ENCODE measurements around the gene MACROD2.

The MACROD2 gene

DNA sequence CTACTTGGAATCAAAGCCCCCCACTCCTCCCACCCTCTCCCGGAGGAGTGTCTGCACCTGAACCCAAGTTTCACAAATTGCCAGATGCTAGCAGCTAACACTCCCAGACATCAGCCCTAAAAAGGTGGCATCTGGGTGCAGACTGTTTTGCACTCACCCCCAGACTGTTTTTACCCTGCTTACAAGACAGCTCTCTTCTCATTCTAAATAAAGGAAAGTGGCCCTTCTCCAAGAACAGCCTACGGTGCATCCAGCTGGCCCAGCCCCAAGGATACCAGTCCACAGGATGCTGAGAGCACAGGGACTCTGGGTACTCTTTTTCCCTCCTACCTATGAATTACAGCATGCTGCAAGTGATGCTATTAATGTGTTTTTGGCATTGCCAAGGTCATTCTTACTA, 1184.1 kb downstream of the MACROD2 start:
- TF ChIP-seq FOXP2 (optimal IDR thresholded peaks at IDR 0.05; ENCODE audit: borderline replicate concordance, extremely low read depth, extremely low read length, insufficient read depth) (no peak), SIN3A (IDR thresholded peaks at IDR 0.05; ENCODE audit: borderline replicate concordance, insufficient read depth, low read length) (no peak)

DNA sequence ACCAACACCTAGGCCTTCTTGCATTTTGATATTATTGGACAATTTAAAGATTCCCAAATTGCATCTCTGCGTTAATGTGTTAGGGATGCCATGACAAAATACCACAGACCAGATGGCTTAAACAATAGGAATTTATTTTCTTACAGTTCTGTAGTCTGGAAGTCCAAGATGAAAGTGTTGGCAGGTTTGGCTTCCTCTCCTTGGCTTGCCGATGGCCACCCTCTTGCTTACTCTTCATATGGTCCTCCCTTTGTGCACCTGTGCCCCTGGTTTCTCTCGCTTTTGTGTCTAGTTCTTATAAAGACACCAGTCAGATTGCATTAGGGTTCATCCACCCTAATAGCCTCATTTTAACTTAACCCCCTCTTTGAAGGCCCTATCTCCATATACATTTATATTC, 1184.5 kb downstream of the MACROD2 start:
- TF ChIP-seq, protein P1, sequence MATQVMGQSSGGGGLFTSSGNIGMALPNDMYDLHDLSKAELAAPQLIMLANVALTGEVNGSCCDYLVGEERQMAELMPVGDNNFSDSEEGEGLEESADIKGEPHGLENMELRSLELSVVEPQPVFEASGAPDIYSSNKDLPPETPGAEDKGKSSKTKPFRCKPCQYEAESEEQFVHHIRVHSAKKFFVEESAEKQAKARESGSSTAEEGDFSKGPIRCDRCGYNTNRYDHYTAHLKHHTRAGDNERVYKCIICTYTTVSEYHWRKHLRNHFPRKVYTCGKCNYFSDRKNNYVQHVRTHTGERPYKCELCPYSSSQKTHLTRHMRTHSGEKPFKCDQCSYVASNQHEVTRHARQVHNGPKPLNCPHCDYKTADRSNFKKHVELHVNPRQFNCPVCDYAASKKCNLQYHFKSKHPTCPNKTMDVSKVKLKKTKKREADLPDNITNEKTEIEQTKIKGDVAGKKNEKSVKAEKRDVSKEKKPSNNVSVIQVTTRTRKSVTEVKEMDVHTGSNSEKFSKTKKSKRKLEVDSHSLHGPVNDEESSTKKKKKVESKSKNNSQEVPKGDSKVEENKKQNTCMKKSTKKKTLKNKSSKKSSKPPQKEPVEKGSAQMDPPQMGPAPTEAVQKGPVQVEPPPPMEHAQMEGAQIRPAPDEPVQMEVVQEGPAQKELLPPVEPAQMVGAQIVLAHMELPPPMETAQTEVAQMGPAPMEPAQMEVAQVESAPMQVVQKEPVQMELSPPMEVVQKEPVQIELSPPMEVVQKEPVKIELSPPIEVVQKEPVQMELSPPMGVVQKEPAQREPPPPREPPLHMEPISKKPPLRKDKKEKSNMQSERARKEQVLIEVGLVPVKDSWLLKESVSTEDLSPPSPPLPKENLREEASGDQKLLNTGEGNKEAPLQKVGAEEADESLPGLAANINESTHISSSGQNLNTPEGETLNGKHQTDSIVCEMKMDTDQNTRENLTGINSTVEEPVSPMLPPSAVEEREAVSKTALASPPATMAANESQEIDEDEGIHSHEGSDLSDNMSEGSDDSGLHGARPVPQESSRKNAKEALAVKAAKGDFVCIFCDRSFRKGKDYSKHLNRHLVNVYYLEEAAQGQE (IDR thresholded peaks at IDR 0.05; ENCODE audit: insufficient read depth in 1 of 2, low read depth in 2 of 2, low read length in 2 of 2), result no peak
- TF ChIP-seq POLR2AphosphoS5 (IDR thresholded peaks at IDR 0.05; ENCODE audit: low read depth, low read length), result no peak
- no peak for TF ChIP-seq FOXP2 (optimal IDR thresholded peaks at IDR 0.05; ENCODE audit: borderline replicate concordance, extremely low read depth, extremely low read length, insufficient read depth)
- no peak for TF ChIP-seq SIN3A (IDR thresholded peaks at IDR 0.05; ENCODE audit: borderline replicate concordance, insufficient read depth, low read length)
- no peak for TF ChIP-seq TAF1 (IDR thresholded peaks at IDR 0.05; ENCODE audit: borderline replicate concordance, insufficient read depth, low read length)

DNA sequence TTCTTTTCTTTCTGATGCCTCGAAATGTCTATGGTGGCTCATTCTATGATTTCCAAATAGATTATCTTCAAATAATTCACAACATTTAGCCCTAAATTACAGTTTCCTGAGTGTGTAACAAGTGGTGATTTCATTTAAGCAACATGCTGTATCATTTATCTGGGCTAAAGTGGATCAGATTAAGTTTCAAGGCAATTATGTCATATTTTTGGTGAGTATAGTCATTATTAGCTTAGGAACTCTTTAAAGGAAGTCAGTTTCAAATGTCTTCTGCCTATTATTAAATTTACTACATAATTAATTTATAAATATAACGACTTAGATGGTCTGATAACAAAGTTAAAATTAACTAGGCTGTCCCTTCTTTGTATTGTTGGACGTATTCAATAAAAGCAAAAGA, 1190.0 kb downstream of the MACROD2 start:
- TF ChIP-seq, protein P1 (IDR thresholded peaks at IDR 0.05; ENCODE audit: insufficient read depth in 1 of 2, low read depth in 2 of 2, low read length in 2 of 2), result no peak
- TF ChIP-seq POLR2AphosphoS5 (IDR thresholded peaks at IDR 0.05; ENCODE audit: low read depth, low read length) (no peak), TAF1 (IDR thresholded peaks at IDR 0.05; ENCODE audit: borderline replicate concordance, insufficient read depth, low read length) (no peak), SIN3A (IDR thresholded peaks at IDR 0.05; ENCODE audit: borderline replicate concordance, insufficient read depth, low read length) (no peak), FOXP2 (optimal IDR thresholded peaks at IDR 0.05; ENCODE audit: borderline replicate concordance, extremely low read depth, extremely low read length, insufficient read depth) (no peak)

DNA sequence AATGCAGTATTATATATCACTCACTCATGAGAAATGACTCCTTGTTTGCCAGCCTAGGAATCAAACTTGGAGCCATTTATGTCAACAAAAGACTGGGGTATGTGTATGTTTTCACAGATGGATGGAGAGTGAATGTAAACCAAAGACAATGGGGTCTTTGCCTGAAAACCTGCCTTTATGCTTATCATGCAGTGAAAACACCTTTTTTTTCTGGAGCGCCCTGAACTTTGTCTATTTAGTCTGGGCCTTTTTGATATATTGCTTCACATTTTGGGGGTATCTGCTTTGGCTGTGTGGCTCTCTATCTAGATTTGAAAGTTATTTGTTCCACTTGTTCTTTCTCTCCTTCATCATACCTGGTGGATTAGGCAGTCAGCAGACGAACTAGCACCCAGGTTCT, 1190.6 kb downstream of the MACROD2 start:
- no peak for TF ChIP-seq POLR2AphosphoS5 (IDR thresholded peaks at IDR 0.05; ENCODE audit: low read depth, low read length)
- no peak for TF ChIP-seq FOXP2 (optimal IDR thresholded peaks at IDR 0.05; ENCODE audit: borderline replicate concordance, extremely low read depth, extremely low read length, insufficient read depth)
- no peak for TF ChIP-seq SIN3A (IDR thresholded peaks at IDR 0.05; ENCODE audit: borderline replicate concordance, insufficient read depth, low read length)
- TF ChIP-seq, protein P1 (IDR thresholded peaks at IDR 0.05; ENCODE audit: insufficient read depth in 1 of 2, low read depth in 2 of 2, low read length in 2 of 2), result no peak
- TF ChIP-seq TAF1 (IDR thresholded peaks at IDR 0.05; ENCODE audit: borderline replicate concordance, insufficient read depth, low read length), result no peak

DNA sequence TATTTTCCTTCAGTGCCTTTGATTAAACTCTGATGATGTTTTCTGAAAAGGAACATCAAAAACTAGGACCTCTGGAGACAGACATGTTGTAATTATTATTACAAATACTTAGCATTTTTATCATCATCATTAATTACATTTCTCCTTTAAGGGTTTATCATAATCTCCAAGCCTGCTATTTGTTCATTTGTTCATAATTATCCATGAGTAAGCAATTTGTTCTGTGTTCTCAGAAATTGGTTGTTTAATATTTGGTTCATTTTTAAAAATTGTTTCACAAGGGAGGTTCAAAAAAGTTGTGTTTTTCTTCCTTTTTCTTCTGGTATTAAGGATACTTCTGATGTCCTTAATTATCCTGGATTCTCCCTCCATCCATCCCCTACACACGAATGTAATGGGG, 1192.3 kb downstream of the MACROD2 start:
- TF ChIP-seq SIN3A (IDR thresholded peaks at IDR 0.05; ENCODE audit: borderline replicate concordance, insufficient read depth, low read length), result no peak
- TF ChIP-seq FOXP2 (optimal IDR thresholded peaks at IDR 0.05; ENCODE audit: borderline replicate concordance, extremely low read depth, extremely low read length, insufficient read depth), result no peak
- TF ChIP-seq, protein P1 (IDR thresholded peaks at IDR 0.05; ENCODE audit: insufficient read depth in 1 of 2, low read depth in 2 of 2, low read length in 2 of 2), result no peak
- no peak for TF ChIP-seq TAF1 (IDR thresholded peaks at IDR 0.05; ENCODE audit: borderline replicate concordance, insufficient read depth, low read length)
- TF ChIP-seq POLR2AphosphoS5 (IDR thresholded peaks at IDR 0.05; ENCODE audit: low read depth, low read length), result no peak
